Parathyroid adenoma (tissue), 2 donors: ENCODE results near the gene THEMIS.
"Not testable (repeated sequence)": the region's sequence is repeated elsewhere in the genome, so short reads cannot be mapped to it uniquely, and the experiment has no call there.

Experiments
- H2AFZ ChIP-seq: fragments of 300-600 bp; sonication (generic); one replicate; pipeline ENCODE4 v1.7.0; 2017; ENCODE audit warnings: antibody characterized with exemption, mild to moderate bottlenecking
- H3K27ac ChIP-seq: fragments of 300-600 bp; sonication (generic); one replicate; pipeline ENCODE4 v1.7.0; 2017
- H3K27me3 ChIP-seq: fragments of 300-600 bp; sonication (generic); one replicate; pipeline ENCODE4 v1.7.0; 2017; ENCODE audit warnings: low read length; ENCODE audit not compliant: control insufficient read depth, insufficient read depth
- H3K36me3 ChIP-seq: fragments of 300-600 bp; sonication (generic); one replicate; pipeline ENCODE4 v1.7.0; 2017; ENCODE audit warnings: low read length; ENCODE audit not compliant: control insufficient read depth, insufficient read depth
- H3K4me1 ChIP-seq: fragments of 300-600 bp; sonication (generic); one replicate; pipeline ENCODE4 v1.7.0; 2017; ENCODE audit warnings: control low read depth
- H3K4me2 ChIP-seq: fragments of 300-600 bp; sonication (generic); one replicate; pipeline ENCODE4 v1.7.0; 2017; ENCODE audit warnings: low read length
- H3K4me3 ChIP-seq: fragments of 300-600 bp; sonication (generic); one replicate; pipeline ENCODE4 v1.7.0; 2017; ENCODE audit warnings: low read depth, low read length
- H3K79me2 ChIP-seq: fragments of 300-600 bp; sonication (generic); one replicate; pipeline ENCODE4 v1.7.0; 2017; ENCODE audit warnings: control low read depth
- H3K9ac ChIP-seq: fragments of 300-600 bp; sonication (generic); one replicate; pipeline ENCODE4 v1.7.0; 2017; ENCODE audit warnings: mild to moderate bottlenecking
- H3K9me3 ChIP-seq: fragments of 300-600 bp; sonication (generic); one replicate; pipeline ENCODE4 v1.7.0; 2017; ENCODE audit warnings: low read length; ENCODE audit not compliant: control insufficient read depth
- CTCF ChIP-seq: fragments of 300-600 bp; sonication (generic); IDR thresholded peaks from one replicate; pipeline ENCODE4 v1.7.0; 2017; ENCODE audit warnings: antibody characterized with exemption, mild to moderate bottlenecking
- donor health status: primary hyperparathyroidism.

Gene THEMIS

DNA sequence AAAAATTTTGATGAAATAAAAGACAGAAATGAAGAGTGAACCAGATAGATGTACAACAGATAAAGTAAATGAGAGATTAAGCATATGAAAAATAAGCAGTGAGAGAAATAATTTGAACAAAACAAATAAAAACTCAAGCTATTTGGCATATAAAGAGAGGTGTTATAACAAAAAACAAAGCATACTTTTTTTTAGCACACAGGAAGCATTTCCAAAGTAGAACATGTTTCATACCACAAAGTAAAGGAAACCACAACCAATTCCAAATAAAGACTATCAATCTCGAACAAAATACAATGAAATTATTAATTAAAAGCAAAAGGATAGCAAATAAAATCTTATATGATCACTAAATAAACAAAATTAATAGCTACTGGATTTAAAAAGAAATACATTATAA, 6.8 kb downstream of the THEMIS start:
- H3K79me2 ChIP-seq, result no peaks in the 10 kb centered on the region
- H3K27me3 ChIP-seq, result no peaks in the 10 kb centered on the region
- no peak overlapping the region for H3K4me2 ChIP-seq
- no peak overlapping the region for H3K4me3 ChIP-seq
- H3K4me1 ChIP-seq, result no peaks in the 10 kb centered on the region
- H3K9me3 ChIP-seq, result no peaks in the 10 kb centered on the region
- H2AFZ ChIP-seq, result no peak overlapping the region
- no peak overlapping the region for H3K9ac ChIP-seq
- no peak for TF ChIP-seq CTCF
- no peak overlapping the region for H3K27ac ChIP-seq
- no peaks in the 10 kb centered on the region for H3K36me3 ChIP-seq

DNA sequence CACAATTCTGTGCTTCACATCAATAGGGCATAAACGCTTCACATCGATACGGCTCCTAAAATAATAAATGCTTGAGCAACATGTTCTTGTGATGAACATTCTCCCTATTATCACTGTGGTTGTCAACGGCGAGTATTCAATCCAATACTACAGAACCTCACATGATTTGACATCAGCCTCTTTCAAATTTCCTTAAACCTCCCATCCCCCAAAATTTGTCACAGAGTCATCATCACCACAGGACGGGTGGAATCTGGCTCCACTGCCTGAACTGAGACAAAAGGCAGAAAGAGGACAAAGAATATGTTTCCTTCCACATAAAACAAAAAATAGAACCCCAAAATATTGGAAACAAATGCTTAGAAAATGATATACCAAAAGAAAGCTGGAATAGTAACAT, 7.3 kb downstream of the THEMIS start:
- Histone ChIP-seq H3K4me3 (no peak overlapping the region), H3K9me3 (no peaks in the 10 kb centered on the region), H3K27me3 (no peaks in the 10 kb centered on the region), H3K4me1 (no peaks in the 10 kb centered on the region), H3K79me2 (no peaks in the 10 kb centered on the region), H2AFZ (no peak overlapping the region), H3K4me2 (no peak overlapping the region), H3K9ac (no peak overlapping the region), H3K27ac (no peak overlapping the region), H3K36me3 (no peaks in the 10 kb centered on the region)
- no peak for TF ChIP-seq CTCF

- Histone ChIP-seq H3K4me3 (no peak overlapping the region), H3K9me3 (no peaks in the 10 kb centered on the region), H3K36me3 (no peaks in the 10 kb centered on the region), H3K27ac (no peak overlapping the region), H3K27me3 (no peaks in the 10 kb centered on the region), H3K4me1 (no peaks in the 10 kb centered on the region), H3K9ac (no peak overlapping the region), H3K79me2 (no peaks in the 10 kb centered on the region), H3K4me2 (no peak overlapping the region), H2AFZ (no peak overlapping the region)
- TF ChIP-seq CTCF, result no peak
Measured at GRCh38 chr6:127891731-127892326, 9.0 kb downstream of the THEMIS start.

DNA sequence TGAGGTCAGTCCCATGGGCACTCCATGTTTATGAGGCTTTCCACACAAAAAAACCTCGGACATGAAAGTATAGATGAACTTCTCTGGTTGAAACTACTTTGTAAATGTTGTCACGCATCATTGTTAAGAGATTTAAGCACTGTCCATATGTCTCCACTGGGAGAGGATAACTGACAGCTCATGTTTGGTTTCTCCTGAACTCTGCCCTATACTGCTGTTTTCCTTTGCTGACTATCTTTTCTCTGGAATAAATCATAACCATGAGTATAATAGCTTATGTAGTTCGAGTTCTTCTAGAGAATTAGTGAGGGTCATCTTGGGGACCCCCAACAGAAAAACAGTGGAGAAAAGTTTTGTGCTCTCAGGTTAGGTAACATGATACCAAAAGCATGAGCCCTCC, 14.3 kb downstream of the THEMIS start:
- Histone ChIP-seq H3K79me2 (no peaks in the 10 kb centered on the region), H3K9me3 (no peaks in the 10 kb centered on the region), H2AFZ (no peak overlapping the region), H3K36me3 (no peaks in the 10 kb centered on the region), H3K27me3 (no peaks in the 10 kb centered on the region), H3K27ac (no peak overlapping the region), H3K9ac (no peak overlapping the region), H3K4me2 (no peak overlapping the region), H3K4me1 (no peaks in the 10 kb centered on the region), H3K4me3 (no peak overlapping the region)
- TF ChIP-seq CTCF, result no peak

- no peaks in the 10 kb centered on the region for H3K9me3 ChIP-seq
- no peak overlapping the region for H3K4me2 ChIP-seq
- H3K79me2 ChIP-seq, result no peaks in the 10 kb centered on the region
- no peak for TF ChIP-seq CTCF
- no peaks in the 10 kb centered on the region for H3K4me1 ChIP-seq
- H3K36me3 ChIP-seq, result no peaks in the 10 kb centered on the region
- no peak overlapping the region for H3K27ac ChIP-seq
- no peak overlapping the region for H3K4me3 ChIP-seq
- H3K27me3 ChIP-seq, result no peaks in the 10 kb centered on the region
- no peak overlapping the region for H2AFZ ChIP-seq
- H3K9ac ChIP-seq, result no peak overlapping the region
Measured at GRCh38 chr6:127884134-127884533, 16.7 kb downstream of the THEMIS start.

DNA sequence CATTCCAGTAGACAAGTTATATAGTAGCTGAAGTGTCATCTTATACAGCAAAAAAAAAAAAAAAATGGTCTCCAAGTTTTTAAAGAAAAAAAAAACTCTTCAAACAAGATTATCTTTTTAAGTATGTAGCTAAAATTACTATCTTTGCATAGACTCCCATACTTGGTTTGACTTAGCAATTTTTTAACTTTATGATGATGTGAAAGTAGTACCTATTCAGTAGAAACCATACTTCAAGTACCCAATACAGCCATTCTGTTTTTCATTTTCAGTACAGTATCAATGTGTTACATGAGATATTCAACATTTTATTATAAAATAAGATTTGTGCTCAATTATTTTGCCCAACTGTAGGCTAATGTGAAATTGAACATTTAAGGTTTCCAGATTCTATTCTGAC, 18.9 kb downstream of the THEMIS start:
- not testable (repeated sequence) for H3K79me2 ChIP-seq, H3K4me2 ChIP-seq, H3K27me3 ChIP-seq, H3K4me3 ChIP-seq, H3K4me1 ChIP-seq, H3K9me3 ChIP-seq, H3K36me3 ChIP-seq, H3K9ac ChIP-seq, H3K27ac ChIP-seq, H2AFZ ChIP-seq
